Activated naive CD4-positive, alpha-beta T cell (primary cell): Measurements from ENCODE around the gene ZDHHC18.

Experiments
- DNase-seq, 4 experiments: peaks; one replicate each; lab custom pipeline; 2025; lab: John Stamatoyannopoulos, UW

ZDHHC18 gene

DNA sequence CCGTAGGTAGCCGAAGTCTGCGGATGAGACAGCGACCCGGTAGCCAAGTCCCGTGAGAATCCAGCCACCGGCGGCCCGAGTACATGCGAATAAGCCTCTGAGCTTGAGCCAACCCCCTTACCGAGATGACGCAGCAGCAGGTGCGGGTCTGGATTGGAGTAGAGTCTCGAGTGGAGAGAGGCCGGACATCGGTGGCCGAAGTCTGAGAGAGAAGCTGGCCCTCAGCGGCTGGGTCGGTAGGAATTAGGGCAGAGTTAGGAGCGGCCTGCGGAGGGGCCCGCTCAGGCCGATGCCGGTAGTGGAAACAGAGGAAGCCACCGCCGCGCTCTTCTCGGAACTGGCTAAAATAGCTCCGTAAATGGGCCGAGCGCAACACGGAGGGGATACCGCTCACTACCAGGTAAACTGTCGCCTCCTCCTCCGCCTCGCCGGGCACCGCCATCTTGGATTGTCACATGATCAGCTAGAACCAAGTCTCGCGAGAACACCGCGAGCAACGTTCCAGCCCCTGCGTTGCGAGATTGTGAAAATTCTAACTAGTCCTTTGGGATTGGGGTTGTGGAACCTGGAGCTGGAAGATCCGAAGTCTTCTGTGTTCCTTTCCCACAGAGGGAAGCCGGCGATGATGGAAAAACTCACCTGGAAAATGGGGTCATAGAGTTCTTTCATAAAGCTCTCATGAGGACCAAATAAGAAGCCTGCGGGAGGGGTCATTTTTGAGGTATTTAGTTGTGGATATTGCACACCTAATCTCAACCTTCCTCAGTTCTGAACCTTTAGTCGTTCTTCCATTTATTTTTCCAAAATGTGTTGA is 73.7 kb downstream of the ZDHHC18 start, which contains the start of gene GPATCH3:
Gene GPATCH3, minus strand, starts transcription at position 467 of the 814 bp plus-strand sequence. Its CDS starts 25 bp downstream, at position 442.
- DNase-seq, result peak; percentile 62 to 80 (median 75)

DNA sequence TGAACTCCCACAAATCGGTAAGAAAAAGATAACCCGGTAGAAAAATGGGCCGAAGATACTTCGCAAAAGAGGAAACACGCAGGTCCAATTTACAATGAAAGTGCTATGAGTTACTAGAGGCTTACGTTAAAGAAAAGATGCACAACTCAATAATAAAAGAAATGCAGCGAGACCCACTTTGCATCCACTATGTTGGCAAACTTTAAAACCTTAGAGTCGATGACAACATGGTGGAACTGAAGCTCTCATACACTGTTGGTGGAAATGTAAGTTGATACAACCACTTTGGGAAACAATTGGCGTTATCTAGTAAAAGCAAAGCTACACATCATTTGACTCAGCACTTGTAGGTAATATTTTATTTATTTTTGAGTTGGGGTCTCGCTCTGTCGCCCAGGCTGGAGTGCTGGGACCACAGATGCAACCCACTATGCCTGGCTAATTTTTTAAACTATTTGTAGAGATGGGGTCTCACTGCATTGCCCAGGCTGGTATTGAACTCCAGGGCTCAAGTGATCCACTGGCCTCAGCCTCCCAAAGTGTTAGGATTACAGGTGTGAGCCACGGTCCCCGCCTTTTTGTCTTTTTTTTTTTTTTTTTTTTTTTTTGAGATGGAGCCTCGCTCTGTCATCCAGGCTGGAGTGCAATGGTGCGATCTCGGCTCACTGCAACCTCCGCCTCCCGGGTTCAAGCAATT is 74.5 kb downstream of the ZDHHC18 start:
- no peak for DNase-seq
